GM21515 (cell line): ENCODE measurements around the gene VPS54.

ENCODE experiments used
- ATAC-seq: cut with Tn5 transposase; IDR thresholded peaks from one replicate; pipeline ENCODE4 v1.9.1; 2021; ENCODE audit not compliant: unreplicated experiment

The VPS54 gene

DNA sequence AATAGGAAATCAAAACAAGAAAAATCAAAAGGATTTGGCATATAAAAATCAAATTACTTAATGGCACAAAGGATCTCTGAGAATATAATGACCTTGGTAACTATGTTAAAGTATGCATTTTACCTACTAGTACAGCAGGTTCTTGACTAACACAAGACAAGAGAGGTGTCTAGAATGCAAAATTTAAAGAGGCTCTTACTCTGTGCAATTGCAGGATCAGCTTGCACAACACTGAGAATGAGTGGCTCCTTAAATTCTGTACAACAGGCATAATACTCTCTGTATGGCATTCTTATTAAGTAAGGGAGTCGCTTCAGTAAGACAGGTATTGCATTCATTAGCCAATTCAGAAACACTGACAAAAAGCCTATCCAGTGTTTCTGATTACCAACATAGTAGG, 104.9 kb downstream of the VPS54 start:
- no peak for ATAC-seq

DNA sequence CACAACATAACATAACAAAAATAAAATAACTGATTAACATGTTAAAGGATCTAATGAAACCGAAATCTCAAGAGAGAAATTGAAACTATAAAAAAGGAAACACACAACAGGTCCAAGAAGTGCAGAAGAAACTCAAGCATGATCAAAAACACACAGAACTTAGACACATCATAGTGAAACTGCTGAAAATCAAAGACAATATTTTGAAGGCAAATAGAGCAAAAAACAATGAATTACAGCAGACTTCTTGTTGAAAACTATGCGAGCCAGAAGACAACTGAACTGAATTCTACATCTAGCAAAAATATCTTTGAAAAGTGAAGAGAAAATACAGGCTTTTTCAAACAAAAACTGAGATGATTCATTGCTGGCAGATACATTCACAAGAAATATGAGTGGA, 116.2 kb downstream of the VPS54 start:
- ATAC-seq = peak; percentile 74

- ATAC-seq = no peak
These were observed 117.1 kb downstream of the VPS54 start for GRCh38 chr2:63902149-63902548.

GRCh38 chr2:63899639-63900038, 119.6 kb downstream of the VPS54 start:
- ATAC-seq = no peak

GRCh38 chr2:63898839-63899238, 120.4 kb downstream of the VPS54 start:
- ATAC-seq = no peak

- no peak for ATAC-seq
These were observed 125.1 kb downstream of the VPS54 start for GRCh38 chr2:63894167-63894566.

GRCh38 chr2:63893163-63893562, 126.1 kb downstream of the VPS54 start:
- ATAC-seq = no peak

DNA sequence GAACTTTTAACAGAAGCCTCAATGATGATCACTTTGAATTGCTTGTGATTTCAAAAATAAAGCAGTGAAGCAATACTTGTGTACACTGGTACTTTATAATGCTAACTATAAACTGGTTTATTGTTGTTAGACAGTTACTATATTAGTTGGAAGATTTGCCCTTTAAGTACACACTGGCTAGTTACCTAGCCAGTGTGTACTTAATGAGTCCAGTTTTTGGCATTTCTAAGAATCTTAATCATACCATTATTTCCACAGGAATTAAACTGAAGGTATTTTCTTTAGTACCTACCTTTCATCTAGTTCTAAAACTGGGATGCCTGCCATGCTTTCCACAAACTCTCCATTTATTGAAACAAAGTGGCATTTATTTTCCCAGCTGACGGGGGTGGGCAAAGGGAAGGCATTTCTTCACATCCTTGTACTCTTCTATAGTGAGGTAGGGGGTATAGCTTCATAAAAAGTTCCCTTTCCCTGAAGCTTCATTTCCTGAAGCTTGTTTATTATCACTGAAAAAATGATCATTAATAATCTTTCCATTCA, 127.7 kb downstream of the VPS54 start:
- ATAC-seq = no peak

- ATAC-seq = no peak
These were observed 128.6 kb downstream of the VPS54 start for GRCh38 chr2:63890678-63891077.

DNA sequence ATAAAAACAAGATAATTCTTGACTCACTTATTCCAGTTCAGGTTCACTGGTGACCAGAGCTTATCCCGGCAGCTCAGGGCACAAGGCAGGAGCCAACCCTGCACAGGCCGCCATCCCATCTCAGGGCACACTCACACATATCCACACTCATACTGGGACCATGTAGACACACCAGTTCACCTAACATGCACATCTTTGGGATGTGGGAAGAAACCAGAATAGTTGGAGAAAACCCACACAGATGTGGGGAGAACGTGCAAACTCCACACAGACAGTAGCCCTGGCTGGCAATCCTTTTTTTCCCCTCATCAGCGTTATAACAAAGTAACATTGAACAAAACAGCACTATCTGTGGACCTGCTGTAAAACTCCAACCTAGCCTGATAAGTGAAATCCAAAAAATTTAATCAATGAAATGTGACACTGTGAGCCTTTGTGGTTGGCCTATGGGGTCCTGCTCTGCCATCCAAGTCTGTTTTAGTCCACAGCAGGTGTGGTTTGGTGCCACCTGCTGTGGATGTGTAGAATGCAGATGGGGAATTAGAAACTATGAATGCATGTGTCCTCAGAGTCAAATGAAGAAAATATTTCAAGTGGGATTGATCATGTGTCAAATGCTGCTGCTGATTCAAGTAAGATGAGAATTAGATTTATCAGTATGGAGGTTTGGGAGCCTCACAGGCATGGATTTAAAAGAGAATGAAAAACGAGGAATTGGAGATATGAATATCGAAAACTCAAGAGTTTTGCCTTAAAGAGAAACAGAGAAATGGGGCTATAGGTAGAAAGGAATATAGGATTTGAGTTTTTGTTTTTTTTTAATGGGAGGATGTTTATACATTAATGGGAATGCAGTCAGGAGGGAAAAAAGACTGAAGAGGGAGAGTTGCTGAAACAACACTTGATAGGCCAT, 130.5 kb downstream of the VPS54 start:
- no peak for ATAC-seq

GRCh38 chr2:63888053-63888452, 131.2 kb downstream of the VPS54 start:
- ATAC-seq = no peak

DNA sequence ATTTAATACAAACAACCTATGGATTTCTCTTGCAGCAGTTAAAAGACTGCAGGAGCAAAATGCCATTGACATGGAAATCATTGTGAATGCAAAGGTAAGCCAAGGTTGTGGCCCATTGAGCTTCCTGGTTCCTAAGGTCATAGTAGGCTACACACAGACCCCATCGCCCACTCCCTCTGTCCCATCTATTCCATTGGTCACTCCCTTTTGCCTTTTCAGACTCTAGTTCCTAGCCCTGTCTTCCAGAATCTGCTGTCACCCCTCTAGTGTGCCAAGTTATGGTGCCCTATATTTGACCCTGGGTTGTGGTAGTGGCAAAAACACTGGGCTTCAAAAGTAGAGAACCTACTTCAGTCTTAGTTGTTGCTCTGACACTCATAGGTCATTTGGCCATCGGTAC, 132.8 kb downstream of the VPS54 start:
- no peak for ATAC-seq

DNA sequence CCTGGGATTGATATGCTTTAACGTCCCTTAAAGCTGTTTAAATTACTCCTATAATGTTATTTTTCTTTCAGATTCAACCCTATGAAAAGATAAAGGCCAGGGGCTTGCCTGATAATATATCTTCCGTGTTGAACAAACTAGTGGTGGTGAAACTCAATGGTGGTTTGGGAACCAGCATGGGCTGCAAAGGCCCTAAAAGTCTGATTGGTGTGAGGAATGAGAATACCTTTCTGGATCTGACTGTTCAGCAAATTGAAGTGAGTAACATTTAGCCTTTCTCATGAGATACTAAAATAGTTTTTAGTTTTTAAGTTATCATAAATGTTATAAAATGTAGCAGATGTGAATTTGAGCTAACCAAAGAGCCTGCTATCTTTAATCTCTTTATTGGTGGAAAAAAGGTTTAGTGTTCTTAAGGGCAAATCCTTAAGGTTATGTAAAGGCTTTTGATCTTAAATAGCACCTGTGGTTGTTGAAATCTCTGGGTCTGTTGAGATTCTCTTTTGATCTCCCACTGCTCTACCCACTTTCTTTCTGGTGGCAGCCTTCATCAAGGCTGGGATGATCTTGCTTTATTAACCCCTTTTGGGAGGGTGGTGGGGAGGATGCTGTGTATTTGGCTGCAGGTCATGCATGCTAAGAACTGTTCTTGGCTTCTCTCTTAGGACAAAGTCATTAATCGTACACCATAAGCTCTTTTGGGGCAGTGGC, 136.7 kb downstream of the VPS54 start:
- ATAC-seq = no peak

DNA sequence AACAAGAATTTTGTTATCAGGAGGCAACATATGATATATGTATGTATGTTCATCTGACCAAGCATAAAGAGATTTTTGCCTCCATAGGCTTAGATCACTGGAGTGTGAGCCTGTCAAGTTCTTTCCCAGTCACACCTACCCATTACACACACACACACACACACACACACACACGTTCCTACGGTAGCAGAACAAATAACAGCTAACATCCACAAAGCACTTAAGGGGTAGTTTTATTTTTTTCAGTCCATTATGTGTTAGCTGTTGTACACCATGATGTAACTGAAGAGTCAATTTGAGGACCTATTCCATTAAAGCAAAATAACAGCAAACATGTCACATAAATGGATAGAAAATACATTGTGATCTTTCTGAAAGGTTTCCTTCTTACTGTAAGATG, 138.0 kb downstream of the VPS54 start:
- no peak for ATAC-seq

GRCh38 chr2:63880625-63881024, 138.6 kb downstream of the VPS54 start:
- ATAC-seq = no peak

GRCh38 chr2:63879876-63880433, 139.3 kb downstream of the VPS54 start:
- ATAC-seq = no peak

- ATAC-seq = no peak
These were observed 140.7 kb downstream of the VPS54 start for GRCh38 chr2:63878486-63878885.

DNA sequence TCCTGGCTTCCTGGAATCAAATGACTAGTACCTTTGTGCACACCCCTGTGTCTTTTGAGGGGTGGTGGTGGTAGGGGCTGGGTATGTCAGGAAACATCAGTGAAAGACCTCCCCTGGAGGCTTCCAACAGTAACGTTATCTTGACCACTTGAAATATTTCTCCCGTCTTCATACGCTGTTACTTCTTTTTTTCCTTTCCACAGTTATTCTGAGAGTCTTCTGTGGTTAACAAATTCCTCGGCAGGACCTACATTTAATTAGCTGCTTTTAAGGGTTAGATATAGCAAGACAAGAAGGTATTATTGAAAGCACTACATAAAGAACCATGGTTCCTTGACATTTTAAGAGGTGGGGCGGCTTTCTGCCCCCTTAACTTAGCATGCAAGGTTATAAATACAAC, 142.9 kb downstream of the VPS54 start:
- ATAC-seq = no peak

GRCh38 chr2:63875559-63876245, 143.5 kb downstream of the VPS54 start:
- ATAC-seq = no peak

DNA sequence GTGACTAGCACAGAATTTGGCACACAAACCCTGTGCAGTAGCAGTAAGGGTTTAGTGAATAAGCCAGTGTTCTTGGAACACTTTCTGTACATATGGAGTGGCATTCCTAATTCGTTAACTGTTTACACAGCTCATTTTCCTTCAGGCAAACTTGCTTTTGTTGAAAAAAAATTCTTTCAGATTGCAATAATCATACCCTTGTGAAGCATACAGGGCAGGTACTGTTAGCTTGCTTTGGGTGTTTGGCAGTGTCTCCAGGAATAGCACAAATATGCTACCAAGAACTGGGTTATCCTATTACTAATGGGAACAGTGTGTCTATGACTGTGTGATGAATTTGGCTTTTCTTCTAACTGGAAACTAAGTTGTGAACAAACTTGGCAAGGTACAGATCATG, 144.1 kb downstream of the VPS54 start:
- no peak for ATAC-seq
